SK-N-MC (cell line): ENCODE measurements around the gene RFC5.

Experiments used
- DNase-seq: peaks from one replicate; pipeline ENCODE4 v3.0.0-alpha.2; 2011; ENCODE audit warnings: low read depth, low spot score
- H3K27ac ChIP-seq: fragments of 200-600 bp; sonication (generic); 2 replicates; pipeline ENCODE4 v1.5.1; 2016; ENCODE audit warnings: mixed run types
- H3K36me3 ChIP-seq: fragments of 200-600 bp; sonication (generic); 2 replicates; pipeline ENCODE4 v1.6.1; 2017; ENCODE audit warnings: antibody characterized with exemption, low read length, mixed read lengths; ENCODE audit not compliant: insufficient read depth
- H3K4me3 ChIP-seq: fragments of 200-600 bp; sonication (generic); 2 replicates; pipeline ENCODE4 v1.5.1; 2016
- H3K9ac ChIP-seq: fragments of 200-600 bp; sonication (generic); 2 replicates; pipeline ENCODE4 v1.8.0; 2017; ENCODE audit warnings: mixed run types, mixed read lengths; ENCODE audit not compliant: insufficient read length
- H3K9me3 ChIP-seq: fragments of 200-600 bp; sonication (generic); 2 replicates; pipeline ENCODE4 v1.6.1; 2017; ENCODE audit warnings: low read depth, mild to moderate bottlenecking, antibody characterized with exemption, low read length, moderate library complexity, mixed read lengths
- EZH2 ChIP-seq: fragments of 200-600 bp; sonication (generic); IDR thresholded peaks from one replicate; pipeline ENCODE4 v1.6.1; 2017; ENCODE audit warnings: antibody characterized with exemption
- FOXP2 ChIP-seq: optimal IDR thresholded peaks from 2 replicates; pipeline ENCODE3; 2011; ENCODE audit warnings: mild to moderate bottlenecking, moderate library complexity; ENCODE audit not compliant: insufficient read depth; ENCODE audit errors: extremely low read length, control extremely low read depth
- POLR2AphosphoS5 ChIP-seq: IDR thresholded peaks from 2 replicates; pipeline ENCODE4 v1.6.1; 2012; ENCODE audit warnings: mild to moderate bottlenecking, low read depth, low read length, borderline replicate concordance

RFC5 gene

DNA sequence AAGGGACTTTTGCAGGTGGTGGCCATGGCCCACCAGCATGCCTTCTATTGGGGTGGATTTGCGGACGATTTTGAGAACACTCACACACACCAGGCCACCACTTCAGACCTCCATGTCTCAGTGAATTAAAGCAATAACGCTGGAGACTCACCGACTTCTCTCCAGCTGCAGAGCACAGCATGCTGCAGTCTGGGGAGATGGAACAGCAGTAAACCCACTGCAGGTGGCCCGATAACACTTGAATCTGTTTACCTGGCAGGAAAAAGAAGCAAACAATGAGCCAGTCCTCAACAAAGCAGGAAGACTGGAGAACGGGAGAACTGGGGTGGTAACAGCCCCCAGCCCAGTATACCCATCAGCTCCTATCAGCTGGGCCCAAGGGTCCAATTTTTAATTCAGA is 21.6 kb downstream of the RFC5 start:
- no peak overlapping the region for H3K27ac ChIP-seq
- H3K36me3 ChIP-seq: peaks cover 54% of the 10 kb centered on the region
- DNase-seq: no peak
- no peak for TF ChIP-seq FOXP2
- no peak overlapping the region for H3K4me3 ChIP-seq
- H3K9ac ChIP-seq: no peak overlapping the region
- no peaks in the 10 kb centered on the region for H3K9me3 ChIP-seq

GRCh38 chr12:118042091-118042490 is 25.6 kb downstream of the RFC5 start:
- no peak for DNase-seq
- H3K9me3 ChIP-seq: no peaks in the 10 kb centered on the region

DNA sequence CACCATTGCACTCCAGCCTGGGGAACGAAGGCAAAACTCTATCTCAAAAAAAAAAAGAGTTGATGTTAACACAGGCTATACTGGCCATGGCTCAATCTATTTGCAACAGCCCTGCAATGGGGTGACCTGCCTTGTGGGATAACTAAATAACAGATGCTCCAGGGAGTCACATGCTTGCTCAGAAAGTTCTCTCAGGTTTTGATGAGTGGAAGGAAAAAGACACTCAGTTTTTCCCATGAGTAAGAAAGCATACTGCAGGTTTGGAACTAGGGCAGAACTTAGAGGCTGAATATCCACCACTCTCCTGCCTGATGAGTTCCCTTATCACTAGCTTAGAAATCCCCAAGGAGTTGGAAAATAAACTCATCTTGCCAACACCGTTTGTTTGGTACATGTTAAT is 27.6 kb downstream of the RFC5 start:
- Histone ChIP-seq H3K4me3 (no peak overlapping the region), H3K9ac (no peak overlapping the region), H3K9me3 (no peaks in the 10 kb centered on the region), H3K36me3 (peaks cover 24% of the 10 kb centered on the region), H3K27ac (no peak overlapping the region)
- DNase-seq: no peak
- TF ChIP-seq FOXP2 (no peak), EZH2 (no peak), POLR2AphosphoS5 (no peak)

More at GRCh38 chr12:118042091-118042490, 25.6 kb downstream of the RFC5 start:
- H3K36me3 ChIP-seq: peaks cover 20% of the 10 kb centered on the region
- H3K4me3 ChIP-seq: no peak overlapping the region
- H3K9ac ChIP-seq: no peak overlapping the region
- H3K27ac ChIP-seq: no peak overlapping the region
- TF ChIP-seq EZH2 (no peak), POLR2AphosphoS5 (no peak), FOXP2 (no peak)

DNA sequence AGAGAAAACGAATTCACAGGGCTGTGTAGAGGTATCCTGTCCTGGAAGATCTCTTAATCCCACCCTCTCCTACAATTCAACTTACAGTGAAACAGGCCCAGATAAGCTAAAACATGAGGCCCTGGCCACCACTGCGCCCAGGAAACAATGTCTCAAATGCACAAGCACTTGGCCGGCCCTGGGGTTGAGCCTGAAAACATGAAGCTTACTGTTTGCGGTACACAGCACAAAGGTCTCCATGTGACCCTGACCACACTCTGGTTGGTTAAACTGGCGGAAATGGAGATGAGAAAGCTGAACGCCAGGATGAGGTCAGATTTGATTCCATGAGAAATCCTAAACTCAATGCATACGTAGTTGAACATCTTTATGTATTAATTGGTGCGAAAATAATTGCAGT is 28.1 kb downstream of the RFC5 start:
- Histone ChIP-seq H3K9ac (no peak overlapping the region), H3K36me3 (peaks cover 24% of the 10 kb centered on the region), H3K27ac (no peak overlapping the region), H3K4me3 (no peak overlapping the region), H3K9me3 (no peaks in the 10 kb centered on the region)
- DNase-seq: no peak
- no peak for TF ChIP-seq FOXP2
- TF ChIP-seq EZH2: no peak
- TF ChIP-seq POLR2AphosphoS5: no peak

DNA sequence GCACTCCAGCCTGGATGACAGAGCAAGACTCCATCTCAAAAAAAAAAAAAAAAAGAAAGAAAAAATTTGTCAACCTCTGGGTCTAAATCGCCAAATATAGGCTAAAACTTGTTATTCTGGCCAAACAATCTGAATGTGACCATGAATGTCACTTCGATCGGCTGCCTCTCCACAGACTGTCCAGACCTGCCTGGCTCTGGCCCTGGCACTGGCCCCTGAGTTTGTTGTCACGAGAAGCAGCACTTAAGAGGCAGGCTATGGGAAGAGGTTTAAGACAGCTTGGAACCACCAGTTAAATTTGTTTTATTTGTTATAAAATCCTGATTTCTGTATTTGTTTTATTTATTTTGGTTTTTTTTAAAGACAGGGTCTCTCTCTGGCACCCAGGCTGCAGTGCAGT is 29.9 kb downstream of the RFC5 start:
- H3K36me3 ChIP-seq: peaks cover 23% of the 10 kb centered on the region
- no peak overlapping the region for H3K27ac ChIP-seq
- no peak for TF ChIP-seq FOXP2
- TF ChIP-seq EZH2: no peak
- no peak for TF ChIP-seq POLR2AphosphoS5
- H3K9ac ChIP-seq: no peak overlapping the region
- no peak for DNase-seq
- no peak overlapping the region for H3K4me3 ChIP-seq
- no peaks in the 10 kb centered on the region for H3K9me3 ChIP-seq

GRCh38 chr12:118050972-118051910 is 34.7 kb downstream of the RFC5 start:
- Histone ChIP-seq H3K27ac (no peak overlapping the region), H3K9ac (no peak overlapping the region), H3K9me3 (no peaks in the 10 kb centered on the region), H3K4me3 (no peak overlapping the region), H3K36me3 (peaks cover 14% of the 10 kb centered on the region; the same call in 1 of the 2 replicates)
- TF ChIP-seq EZH2: no peak
- no peak for TF ChIP-seq POLR2AphosphoS5
- TF ChIP-seq FOXP2: no peak
- DNase-seq: no peak

- DNase-seq: no peak
- H3K27ac ChIP-seq: no peak overlapping the region
- H3K9me3 ChIP-seq: no peaks in the 10 kb centered on the region
- no peak for TF ChIP-seq FOXP2
- no peak for TF ChIP-seq POLR2AphosphoS5
- no peak for TF ChIP-seq EZH2
- no peak overlapping the region for H3K4me3 ChIP-seq
- H3K9ac ChIP-seq: no peak overlapping the region
- H3K36me3 ChIP-seq: peaks cover 14% of the 10 kb centered on the region; the same call in 1 of the 2 replicates
Measured at GRCh38 chr12:118052324-118053070, 36.0 kb downstream of the RFC5 start.
